Natural killer cell (primary cell): ENCODE results near the gene PAX8. TPM values are rescaled to one million over a fixed set of nuclear protein-coding genes. Genes with fewer than 3 reads are reported as not detected.

Experiments
- ATAC-seq, 3 donors: fragments of 150-1000 bp in 2 of 3; fragments of 200-7000 bp in 1 of 3; cut with Tn5 transposase; 1 replicate in 1 of 3; 2 replicates in 2 of 3; pipeline ENCODE4 v1.10.0; 2021; ENCODE audit warnings: mild to moderate bottlenecking in 2 of 3, moderate library complexity in 2 of 3
- DNase-seq, 2 donors: peaks; one replicate each; pipeline versions ENCODE4 v3.0.0 to v3.0.0-alpha.2; 2013 to 2021; ENCODE audit warnings: mixed read lengths in 1 of 2
- H3K27ac ChIP-seq: one replicate; pipeline ENCODE4 v1.5.1; 2013; ENCODE audit warnings: mild to moderate bottlenecking, low read length
- H3K27me3 ChIP-seq: one replicate; pipeline ENCODE4 v1.6.1; 2013; ENCODE audit warnings: low read length; ENCODE audit not compliant: control insufficient read depth, insufficient read depth
- H3K36me3 ChIP-seq: one replicate; pipeline ENCODE4 v1.6.1; 2013; ENCODE audit warnings: low read length; ENCODE audit not compliant: control insufficient read depth, insufficient read depth
- H3K4me1 ChIP-seq: one replicate; pipeline ENCODE4 v1.6.1; 2013; ENCODE audit warnings: low read length; ENCODE audit not compliant: control insufficient read depth, insufficient read depth
- H3K4me3 ChIP-seq: one replicate; pipeline ENCODE4 v1.5.1; 2013; ENCODE audit warnings: low read length
- H3K9me3 ChIP-seq: one replicate; pipeline ENCODE4 v1.6.1; 2013; ENCODE audit warnings: low read length; ENCODE audit not compliant: control insufficient read depth, insufficient read depth
- H3K27ac Mint-ChIP-seq, 2 donors: one replicate each; pipeline ENCODE4 v1.8.0; 2022; ENCODE audit warnings: mild to moderate bottlenecking in 2 of 2, mixed read lengths in 2 of 2, moderate library complexity in 1 of 2
- H3K27me3 Mint-ChIP-seq, 2 donors: one replicate each; pipeline ENCODE4 v1.8.0; 2022; ENCODE audit warnings: low read depth in 2 of 2, mixed read lengths in 2 of 2
- H3K36me3 Mint-ChIP-seq: one replicate; pipeline ENCODE4 v1.8.0; 2022; ENCODE audit warnings: mixed read lengths
- H3K4me1 Mint-ChIP-seq, 2 donors: one replicate each; pipeline ENCODE4 v1.8.0; 2022; ENCODE audit warnings: mixed read lengths in 2 of 2
- H3K4me3 Mint-ChIP-seq: one replicate; pipeline ENCODE4 v1.8.0; 2022; ENCODE audit warnings: mild to moderate bottlenecking, moderate library complexity, mixed read lengths
- H3K9me3 Mint-ChIP-seq, 2 donors: one replicate each; pipeline ENCODE4 v1.8.0; 2022; ENCODE audit warnings: mixed read lengths in 2 of 2
- CTCF ChIP-seq: fragments of 200-600 bp; IDR thresholded peaks from one replicate; pipeline ENCODE4 v1.8.0; 2022; ENCODE audit warnings: antibody characterized with exemption
- WGBS: methylation state at CpG from one replicate; pipeline ENCODE4 v1.1.7; 2013; ENCODE audit warnings: missing lambda C conversion rate; ENCODE audit not compliant: insufficient coverage; 5-methylcytosine and 5-hydroxymethylcytosine counted together
- intact Hi-C: fragments of 100-400 bp; cut with micrococcal nuclease; formaldehyde crosslinking; loops from one replicate; pipeline ENCODE4 v1.14.2; 2022
- total RNA-seq, 4 donors: library from RNA; stranded (reverse); fragments of 120-200 nt in 1 of 4; gene quantifications; one replicate each; pipeline versions ENCODE4 v1.2.3 to v1.2.4, GENCODE V29; 2013 to 2022

PAX8 gene
- total RNA-seq, 3 donors from 2014 or later (not counting 1 experiment from before 2014, with no cell fraction given) = 0.57 to 1.2 (median 0.65) TPM

GRCh38 chr2:113226462-113226861, 52.3 kb downstream of the PAX8 start:
- H3K27me3 Mint-ChIP-seq = no peaks in the 10 kb centered on the region
- no peak for ATAC-seq
- peaks cover 7 to 13% of the 10 kb centered on the region in 2 donors for H3K4me1 Mint-ChIP-seq
- no peak for TF ChIP-seq CTCF
- DNase-seq = no peak
- no peaks in the 10 kb centered on the region for H3K27me3 ChIP-seq
- no peak overlapping the region for H3K4me3 Mint-ChIP-seq
- H3K4me1 ChIP-seq = peaks cover 12% of the 10 kb centered on the region
- H3K36me3 ChIP-seq = no peaks in the 10 kb centered on the region
- no peak overlapping the region for H3K27ac ChIP-seq
- intact Hi-C loops = no loop called here
- no peaks in the 10 kb centered on the region for H3K9me3 ChIP-seq
- 96% methylated on average over 4 of the region's 4 CpGs for WGBS
- no peak overlapping the region for H3K4me3 ChIP-seq
- no peak overlapping the region for H3K27ac Mint-ChIP-seq
- no peaks in the 10 kb centered on the region for H3K9me3 Mint-ChIP-seq
- no peaks in the 10 kb centered on the region for H3K36me3 Mint-ChIP-seq

- Mint-ChIP-seq H3K27me3 (no peaks in the 10 kb centered on the region), H3K4me1 (peaks cover 7 to 8% of the 10 kb centered on the region in 2 donors), H3K27ac (no peak overlapping the region), H3K4me3 (no peak overlapping the region), H3K36me3 (no peaks in the 10 kb centered on the region), H3K9me3 (no peaks in the 10 kb centered on the region)
- intact Hi-C loops = no loop called here
- Histone ChIP-seq H3K27me3 (no peaks in the 10 kb centered on the region), H3K9me3 (no peaks in the 10 kb centered on the region), H3K36me3 (no peaks in the 10 kb centered on the region), H3K27ac (no peak overlapping the region), H3K4me3 (no peak overlapping the region), H3K4me1 (peaks cover 12% of the 10 kb centered on the region)
- ATAC-seq (no peak), DNase-seq (no peak)
- TF ChIP-seq CTCF = no peak
- WGBS = 76% methylated on average over 8 of the region's 12 CpGs
Observed at GRCh38 chr2:113225263-113226259, 53.2 kb downstream of the PAX8 start.

- no peak for ATAC-seq
- H3K9me3 Mint-ChIP-seq = no peaks in the 10 kb centered on the region
- 85% methylated on average over 1 of the region's 2 CpGs for WGBS
- DNase-seq = no peak
- no peak overlapping the region for H3K4me3 Mint-ChIP-seq
- H3K4me1 ChIP-seq = peaks cover 6% of the 10 kb centered on the region
- TF ChIP-seq CTCF = no peak
- no peaks in the 10 kb centered on the region for H3K27me3 ChIP-seq
- H3K27ac ChIP-seq = no peak overlapping the region
- H3K36me3 ChIP-seq = no peaks in the 10 kb centered on the region
- no peaks in the 10 kb centered on the region for H3K9me3 ChIP-seq
- intact Hi-C loops = no loop called here
- peaks cover 7% of the 10 kb centered on the region in 2 donors for H3K4me1 Mint-ChIP-seq
- H3K36me3 Mint-ChIP-seq = no peaks in the 10 kb centered on the region
- H3K27me3 Mint-ChIP-seq = no peaks in the 10 kb centered on the region
- no peak overlapping the region for H3K4me3 ChIP-seq
- H3K27ac Mint-ChIP-seq = no peak overlapping the region
Observed at GRCh38 chr2:113224647-113225236, 54.0 kb downstream of the PAX8 start.
